ENCODE results near the gene HOXD10. TPM values are rescaled to one million over a fixed set of nuclear protein-coding genes. Genes with fewer than 3 reads are reported as not detected.

The HOXD10 gene
- total RNA-seq, 1 donor from 2014 or later, result not detected

- Histone ChIP-seq H3K9me3 (no peaks in the 10 kb centered on the region), H3K27ac (no peak overlapping the region), H3K4me3 (no peak overlapping the region), H3K27me3 (peaks cover 73% of the 10 kb centered on the region), H3K36me3 (no peaks in the 10 kb centered on the region), H3K4me1 (peaks cover 18 to 19% of the 10 kb centered on the region in 2 donors)
- no peak for DNase-seq (ENCODE audit: low spot score in 2 of 2)
- no peak for TF ChIP-seq CTCF (IDR thresholded peaks at IDR 0.05)
- intact Hi-C loops (cut with DNase I), result loop anchor here (5.0 to 10.0 kb wide), 3 partner anchors 727 to 1760 kb away; partner anchors contain the start of gene SP9
Measured at GRCh38 chr2:176094349-176094748, 22.2 kb upstream of the HOXD10 start.

GRCh38 chr2:176095421-176095820 is 21.2 kb upstream of the HOXD10 start:
- no peak overlapping the region for H3K4me3 ChIP-seq
- peaks cover 18 to 19% of the 10 kb centered on the region in 2 donors for H3K4me1 ChIP-seq
- peaks cover 79% of the 10 kb centered on the region for H3K27me3 ChIP-seq
- intact Hi-C loops (cut with DNase I), result loop anchor here (5.0 to 10.0 kb wide), 3 partner anchors 843 to 1761 kb away; partner anchors contain the start of gene SP9
- H3K9me3 ChIP-seq, result no peaks in the 10 kb centered on the region
- no peaks in the 10 kb centered on the region for H3K36me3 ChIP-seq
- no peak overlapping the region for H3K27ac ChIP-seq
- no peak for TF ChIP-seq CTCF (IDR thresholded peaks at IDR 0.05)
- DNase-seq (ENCODE audit: low spot score in 2 of 2), result peak in 1 of 2 donors; percentile 28

GRCh38 chr2:176096243-176096985 is 20.2 kb upstream of the HOXD10 start:
- TF ChIP-seq CTCF (IDR thresholded peaks at IDR 0.05), result no peak
- Histone ChIP-seq H3K27me3 (peaks cover 81% of the 10 kb centered on the region), H3K4me3 (peak overlapping the region; percentile 53 to 61), H3K9me3 (no peaks in the 10 kb centered on the region), H3K4me1 (peaks cover 18 to 19% of the 10 kb centered on the region in 2 donors), H3K36me3 (no peaks in the 10 kb centered on the region), H3K27ac (no peak overlapping the region)
- DNase-seq (ENCODE audit: low spot score in 2 of 2), result no peak
- intact Hi-C loops (cut with DNase I), result loop anchor here (5.0 to 10.0 kb wide), 3 partner anchors 844 to 1762 kb away; partner anchors contain the start of gene SP9

- Histone ChIP-seq H3K9me3 (no peaks in the 10 kb centered on the region), H3K27ac (no peak overlapping the region), H3K36me3 (no peaks in the 10 kb centered on the region), H3K27me3 (peaks cover 74% of the 10 kb centered on the region), H3K4me3 (peak overlapping the region; percentile 53 to 61), H3K4me1 (peaks cover 18 to 19% of the 10 kb centered on the region in 2 donors)
- DNase-seq (ENCODE audit: low spot score in 2 of 2), result peak in 1 of 2 donors; percentile 77
- TF ChIP-seq CTCF (IDR thresholded peaks at IDR 0.05), result peak; percentile 66 to 78 (median 72)
- intact Hi-C loops (cut with DNase I), result loop anchor here (5.0 to 10.0 kb wide), 3 partner anchors 845 to 1762 kb away; partner anchors contain the start of gene SP9
Measured at GRCh38 chr2:176096986-176097819, 19.4 kb upstream of the HOXD10 start.

- Histone ChIP-seq H3K4me3 (no peak overlapping the region), H3K4me1 (peaks cover 13 to 19% of the 10 kb centered on the region in 2 donors), H3K36me3 (no peaks in the 10 kb centered on the region), H3K27me3 (peaks cover 67% of the 10 kb centered on the region), H3K27ac (no peak overlapping the region), H3K9me3 (no peaks in the 10 kb centered on the region)
- no peak for DNase-seq (ENCODE audit: low spot score in 2 of 2)
- intact Hi-C loops (cut with DNase I), result loop anchor here (5.0 to 10.0 kb wide), 3 partner anchors 846 to 1763 kb away; partner anchors contain the start of gene SP9
- TF ChIP-seq CTCF (IDR thresholded peaks at IDR 0.05), result no peak
Measured at GRCh38 chr2:176097820-176098365, 18.7 kb upstream of the HOXD10 start.

All from ascending aorta (tissue), 2 donors.